H1 (cell line): ENCODE data around the gene LTBP1. TPM values are rescaled to one million over a fixed set of nuclear protein-coding genes. Genes with fewer than 3 reads are reported as not detected.

Source experiments
- CHD2 ChIP-seq: IDR thresholded peaks from 2 replicates; pipeline ENCODE4 v1.6.1; 2012; ENCODE audit warnings: low read length, improper control_type of control experiment
- NRF1 ChIP-seq: IDR thresholded peaks from 2 replicates; pipeline ENCODE4 v1.6.1; 2011; ENCODE audit warnings: mild to moderate bottlenecking, low read depth, low read length, improper control_type of control experiment
- polyA plus RNA-seq, 7 experiments: library from polyadenylated mRNA; depleted of rRNA in 3 of 7; stranded (reverse) in 5 of 7; unstranded in 2 of 7; fragments of >200 nt in 5 of 7; fragments of 200-250 nt in 2 of 7; gene quantifications; 1 replicate in 5 of 7; 2 replicates in 1 of 7; 4 replicates in 1 of 7; pipeline versions ENCODE4 v1.2.1 to v1.2.3, GENCODE V29; 2011 to 2013; ENCODE audit warnings: missing spikeins in 2 of 7, mixed read lengths in 2 of 7
- total RNA-seq: library from RNA; stranded (reverse); fragmentation: NEBNext Ultra II Directional; extraction: Animal tissue kit (Norgen Biotek cat#: 25700); gene quantifications from 2 replicates; pipeline ENCODE4 v1.2.1, GENCODE V29; 2021
- TF ChIP-seq, protein P1 (sequence below), 3 experiments: IDR thresholded peaks; 1 replicate in 2 of 3; 2 replicates in 1 of 3; pipeline versions ENCODE4 v1.5.1 to v1.6.1; 2011; ENCODE audit warnings: low read length in 3 of 3, mild to moderate bottlenecking in 3 of 3, inconsistent platforms in 2 of 3, low read depth in 1 of 3, moderate library complexity in 1 of 3; ENCODE audit not compliant: insufficient read depth in 1 of 3; ENCODE audit errors: control extremely low read depth in 1 of 3

LTBP1 gene
- total and polyA plus RNA-seq, 2 of the 8 experiments (the other 6 are each of a cell fraction or from before 2014, with no cell fraction given), result 15.4 to 24.7 TPM

DNA sequence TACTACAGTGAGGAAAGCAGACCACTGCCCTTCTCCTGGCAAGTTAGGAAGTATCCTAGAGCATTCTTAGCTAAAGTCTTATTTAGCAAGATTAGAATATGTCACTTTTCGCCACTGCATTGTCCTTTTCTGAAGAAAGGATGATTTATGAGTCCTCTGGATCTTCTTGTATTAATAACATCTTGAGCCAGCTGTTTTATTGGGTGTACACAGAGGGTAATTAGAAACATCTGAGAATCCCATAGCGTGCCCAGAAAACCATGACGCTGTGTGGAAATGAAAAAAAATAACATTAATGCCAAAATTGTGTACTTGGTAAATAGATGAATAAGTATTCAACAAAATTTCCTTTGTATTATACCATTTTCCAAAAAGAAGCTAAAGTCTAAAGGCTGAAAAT lies 198.7 kb downstream of the LTBP1 start (continued):
- TF ChIP-seq CHD2, result no peak
- TF ChIP-seq NRF1, result no peak
- TF ChIP-seq, protein P1, sequence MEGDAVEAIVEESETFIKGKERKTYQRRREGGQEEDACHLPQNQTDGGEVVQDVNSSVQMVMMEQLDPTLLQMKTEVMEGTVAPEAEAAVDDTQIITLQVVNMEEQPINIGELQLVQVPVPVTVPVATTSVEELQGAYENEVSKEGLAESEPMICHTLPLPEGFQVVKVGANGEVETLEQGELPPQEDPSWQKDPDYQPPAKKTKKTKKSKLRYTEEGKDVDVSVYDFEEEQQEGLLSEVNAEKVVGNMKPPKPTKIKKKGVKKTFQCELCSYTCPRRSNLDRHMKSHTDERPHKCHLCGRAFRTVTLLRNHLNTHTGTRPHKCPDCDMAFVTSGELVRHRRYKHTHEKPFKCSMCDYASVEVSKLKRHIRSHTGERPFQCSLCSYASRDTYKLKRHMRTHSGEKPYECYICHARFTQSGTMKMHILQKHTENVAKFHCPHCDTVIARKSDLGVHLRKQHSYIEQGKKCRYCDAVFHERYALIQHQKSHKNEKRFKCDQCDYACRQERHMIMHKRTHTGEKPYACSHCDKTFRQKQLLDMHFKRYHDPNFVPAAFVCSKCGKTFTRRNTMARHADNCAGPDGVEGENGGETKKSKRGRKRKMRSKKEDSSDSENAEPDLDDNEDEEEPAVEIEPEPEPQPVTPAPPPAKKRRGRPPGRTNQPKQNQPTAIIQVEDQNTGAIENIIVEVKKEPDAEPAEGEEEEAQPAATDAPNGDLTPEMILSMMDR (IDR thresholded peaks at IDR 0.05; ENCODE audit: control extremely low read depth in 1 of 3, insufficient read depth in 1 of 3, low read depth in 1 of 3, low read length in 3 of 3), result no peak
